IMR-90 (cell line): ENCODE results near the gene CYB5R4. TPM values are rescaled to one million over a fixed set of nuclear protein-coding genes. Genes with fewer than 3 reads are reported as not detected.

Experiments
- ATAC-seq: fragments of 200-7000 bp; cut with Tn5 transposase; 2 replicates; pipeline ENCODE4 v1.9.1; 2020; ENCODE audit warnings: low read depth, mild to moderate bottlenecking, moderate library complexity
- BruUV-seq: library from RNA; stranded (reverse); fragments of 400-500 nt; replicated peaks from 2 replicates; lab custom pipeline; 2021; lab: Mats Ljungman, UMichigan
- CTCF ChIA-PET: fragments of 300-600 bp; formaldehyde crosslinking; extraction: SDS; loops from one replicate; lab custom pipeline; 2021; ENCODE audit warnings: antibody characterized with exemption; lab: Yijun Ruan, JAX
- POLR2A ChIA-PET: fragments of 300-600 bp; sonication (Branson Sonifier 250); formaldehyde crosslinking; loops from one replicate; lab custom pipeline; 2022; ENCODE audit warnings: antibody characterized with exemption; ENCODE audit not compliant: unreplicated experiment; lab: Charles Lee
- DNase-seq: peaks from one replicate; pipeline ENCODE4 v3.0.0; 2013
- H2AFZ ChIP-seq: replicated peaks from 2 replicates; pipeline ENCODE3; 2013; ENCODE audit warnings: low read length, mild to moderate bottlenecking; ENCODE audit not compliant: poor library complexity
- H2AK5ac ChIP-seq: 2 replicates; pipeline ENCODE4 v1.6.1; 2013; ENCODE audit warnings: low read depth, low read length, inconsistent platforms
- H2AK9ac ChIP-seq: replicated peaks from 2 replicates; pipeline ENCODE3; 2013; ENCODE audit warnings: mild to moderate bottlenecking, low read depth, low read length, moderate library complexity; ENCODE audit not compliant: poor library complexity
- H2BK120ac ChIP-seq: 2 replicates; pipeline ENCODE4 v1.6.1; 2013; ENCODE audit warnings: low read depth, low read length, inconsistent platforms
- H2BK15ac ChIP-seq: 3 replicates; pipeline ENCODE4 v1.6.1; 2013; ENCODE audit warnings: low read depth, low read length, inconsistent platforms
- H2BK20ac ChIP-seq: 2 replicates; pipeline ENCODE4 v1.6.1; 2013; ENCODE audit warnings: low read depth, mild to moderate bottlenecking, inconsistent platforms, low read length, moderate library complexity
- H2BK5ac ChIP-seq: 2 replicates; pipeline ENCODE4 v1.6.1; 2013; ENCODE audit warnings: mild to moderate bottlenecking, low read depth, low read length, inconsistent platforms; ENCODE audit not compliant: poor library complexity, severe bottlenecking
- H3K14ac ChIP-seq: replicated peaks from 2 replicates; pipeline ENCODE4 v1.6.1; 2013; ENCODE audit warnings: low read depth, low read length, inconsistent platforms
- H3K18ac ChIP-seq: 2 replicates; pipeline ENCODE4 v1.6.1; 2013; ENCODE audit warnings: low read depth, low read length, control low read depth
- H3K23ac ChIP-seq: 2 replicates; pipeline ENCODE4 v1.6.1; 2013; ENCODE audit warnings: low read depth, low read length, inconsistent platforms
- H3K27ac ChIP-seq: 2 replicates; pipeline ENCODE4 v1.5.1; 2013; ENCODE audit warnings: mild to moderate bottlenecking, control low read depth, low read length; ENCODE audit not compliant: insufficient read depth
- H3K27me3 ChIP-seq: 2 replicates; pipeline ENCODE4 v1.6.1; 2013; ENCODE audit warnings: low read length; ENCODE audit not compliant: control insufficient read depth, insufficient read depth
- H3K36me3 ChIP-seq: 2 replicates; pipeline ENCODE4 v1.6.1; 2013; ENCODE audit warnings: low read length, mixed read lengths; ENCODE audit not compliant: control insufficient read depth, insufficient read depth
- H3K4ac ChIP-seq: 2 replicates; pipeline ENCODE4 v1.6.1; 2013; ENCODE audit warnings: low read depth, low read length, inconsistent platforms
- H3K4me1 ChIP-seq: 2 replicates; pipeline ENCODE4 v1.6.1; 2013; ENCODE audit warnings: low read length, mixed read lengths; ENCODE audit not compliant: control insufficient read depth, insufficient read depth
- H3K4me2 ChIP-seq: 2 replicates; pipeline ENCODE4 v1.6.1; 2013; ENCODE audit warnings: low read depth, mild to moderate bottlenecking, control low read depth, low read length, moderate library complexity
- H3K4me3 ChIP-seq: 2 replicates; pipeline ENCODE4 v1.5.1; 2013; ENCODE audit warnings: low read depth, mild to moderate bottlenecking, control low read depth, low read length, moderate library complexity; ENCODE audit not compliant: insufficient read depth
- H3K56ac ChIP-seq: 2 replicates; pipeline ENCODE4 v1.6.1; 2013; ENCODE audit warnings: low read length, inconsistent platforms; ENCODE audit not compliant: insufficient read depth; ENCODE audit errors: extremely low read depth
- H3K79me1 ChIP-seq, 2 experiments: 2 replicates each; pipeline ENCODE4 v1.6.1; 2013; ENCODE audit warnings: low read length in 2 of 2, inconsistent platforms in 1 of 2, low read depth in 1 of 2
- H3K9ac ChIP-seq: 2 replicates; pipeline ENCODE4 v1.6.1; 2013; ENCODE audit warnings: low read depth, low read length, control low read depth
- H3K9me1 ChIP-seq: 2 replicates; pipeline ENCODE4 v1.6.1; 2013; ENCODE audit warnings: low read length, inconsistent platforms; ENCODE audit not compliant: insufficient read depth
- H3K9me3 ChIP-seq: 2 replicates; pipeline ENCODE4 v1.6.1; 2013; ENCODE audit warnings: low read length; ENCODE audit not compliant: control insufficient read depth, insufficient read depth
- H4K20me1 ChIP-seq: 2 replicates; pipeline ENCODE4 v1.6.1; 2013; ENCODE audit warnings: low read length, inconsistent platforms; ENCODE audit not compliant: insufficient read depth
- H4K5ac ChIP-seq: 2 replicates; pipeline ENCODE4 v1.6.1; 2013; ENCODE audit warnings: mild to moderate bottlenecking, low read depth, low read length, control low read depth
- H4K8ac ChIP-seq, 2 experiments: 2 replicates each; pipeline ENCODE4 v1.6.1; 2013; ENCODE audit warnings: low read depth in 2 of 2, low read length in 2 of 2, control low read depth in 1 of 2, inconsistent platforms in 1 of 2
- H4K91ac ChIP-seq: 2 replicates; pipeline ENCODE4 v1.6.1; 2013; ENCODE audit warnings: low read depth, low read length, inconsistent platforms; ENCODE audit not compliant: insufficient read depth
- SMC3 ChIP-seq: fragments of 150-350 bp; IDR thresholded peaks from 2 replicates; pipeline ENCODE4 v1.6.1; 2016; ENCODE audit warnings: low read depth, mild to moderate bottlenecking, antibody characterized with exemption, low read length, moderate library complexity
- WGBS, 2 experiments: methylation state at CpG; one replicate each; pipeline versions ENCODE4 v1.1.5 to v1.1.7; 2013; ENCODE audit warnings: missing lambda C conversion rate in 2 of 2; ENCODE audit not compliant: insufficient read length in 1 of 2; ENCODE audit errors: extremely low coverage in 2 of 2; 5-methylcytosine and 5-hydroxymethylcytosine counted together
- dilution Hi-C: fragments of 300-500 bp; cut with HindIII; formaldehyde crosslinking; loops from one replicate; pipeline ENCODE4 v1.14.3; 2018; ENCODE audit warnings: low sequenced_read_pairs; ENCODE audit not compliant: unreplicated experiment
- in situ Hi-C: fragments of 300-500 bp; cut with MboI; formaldehyde crosslinking; loops from 3 replicates; pipeline ENCODE4 v1.14.3; 2019; ENCODE audit warnings: low sequenced_read_pairs, inconsistent platforms, mixed read lengths
- intact Hi-C: fragments of 100-400 bp; cut with micrococcal nuclease; formaldehyde crosslinking; loops from 2 replicates; pipeline ENCODE4 v1.10.0; 2022
- polyA plus RNA-seq, 3 experiments: library from polyadenylated mRNA; depleted of rRNA; stranded (reverse); fragments of >200 nt; gene quantifications; 2 replicates each; pipeline ENCODE4 v1.2.3, GENCODE V29; 2012; ENCODE audit warnings: low replicate concordance in 1 of 3
- total RNA-seq: library from RNA; depleted of rRNA; stranded (reverse); fragments of >200 nt; gene quantifications from 2 replicates; pipeline ENCODE4 v1.2.3, GENCODE V29; 2012

Gene CYB5R4
- total and polyA plus RNA-seq, 2 of the 4 experiments (the other 2 are of a cell fraction) = 3.2 to 6.1 TPM

- Histone ChIP-seq H2BK15ac (no peak overlapping the region), H3K56ac (no peak overlapping the region), H2AK9ac (no peak overlapping the region), H4K91ac (no peak overlapping the region), H3K9me1 (no peaks in the 10 kb centered on the region), H3K4me3 (no peak overlapping the region), H4K5ac (no peak overlapping the region), H2AK5ac (no peak overlapping the region), H3K79me1 (peaks cover 6 to 7% of the 10 kb centered on the region in 2 experiments; a peak in 3 of 4 replicates), H2BK20ac (no peak overlapping the region), H3K27me3 (no peaks in the 10 kb centered on the region), H3K18ac (no peak overlapping the region), H2BK5ac (no peak overlapping the region), H2AFZ (no peak overlapping the region), H3K4me1 (no peaks in the 10 kb centered on the region), H4K20me1 (no peaks in the 10 kb centered on the region; the same call in 1 of the 2 replicates), H3K14ac (no peak overlapping the region), H3K4me2 (no peak overlapping the region), H3K4ac (no peak overlapping the region), H3K9me3 (no peaks in the 10 kb centered on the region), H3K36me3 (no peaks in the 10 kb centered on the region), H4K8ac (no peak overlapping the region), H3K9ac (no peak overlapping the region), H3K23ac (no peak overlapping the region), H2BK120ac (no peak overlapping the region), H3K27ac (no peak overlapping the region)
- dilution Hi-C loops (no loop called here), in situ Hi-C loops (loop anchor here (5.0 to 25.0 kb wide), 2 partner anchors 333 to 1423 kb away; no protein-coding TSS in a partner anchor), intact Hi-C loops (loop anchor here (10.0 kb wide), 1 partner anchor 1435 kb away; no protein-coding TSS in a partner anchor)
- no TSS peak for BruUV-seq
- no CpG with 5 or more reads among the region's 1 CpG for WGBS, 2 experiments
- ChIA-PET CTCF (interaction anchor here (0.5 to 0.9 kb wide), 3 partner anchors 331 to 1129 kb away, joined by 3 to 4 read pairs (median 3); no protein-coding TSS in a partner anchor), POLR2A (no interaction called here)
- no peak for TF ChIP-seq SMC3
- no peak for DNase-seq
- ATAC-seq = no peak
Measured at GRCh38 chr6:83889621-83890020, 30.1 kb downstream of the CYB5R4 start.
